Ovary (tissue), 9 donors: ENCODE measurements around the gene CAPZB. TPM values are rescaled to one million over a fixed set of nuclear protein-coding genes. Genes with fewer than 3 reads are reported as not detected.

Experiments used
- DNase-seq, 5 donors: peaks; one replicate each; pipeline ENCODE4 v3.0.0-alpha.2; 2019 to 2020
- H3K27ac ChIP-seq, 2 donors: fragments of 200-600 bp; one replicate each; pipeline versions ENCODE4 v1.5.1 to v1.8.0; 2019 to 2022
- H3K27me3 ChIP-seq: fragments of 200-600 bp; one replicate; pipeline ENCODE4 v1.8.0; 2022
- H3K36me3 ChIP-seq: fragments of 200-600 bp; sonication (generic); one replicate; pipeline ENCODE4 v1.5.1; 2019
- H3K4me1 ChIP-seq: one replicate; pipeline ENCODE4 v1.8.1; 2013; ENCODE audit warnings: mild to moderate bottlenecking, moderate library complexity; ENCODE audit not compliant: insufficient read depth
- H3K4me3 ChIP-seq: fragments of 200-600 bp; sonication (generic); one replicate; pipeline ENCODE4 v1.5.1; 2017
- H3K9me3 ChIP-seq, 2 donors: fragments of 200-600 bp in 1 of 2; sonication (generic) in 1 of 2; one replicate each; pipeline versions ENCODE4 v1.5.1 to v1.8.1; 2013 to 2019; ENCODE audit warnings: mild to moderate bottlenecking in 1 of 2, moderate library complexity in 1 of 2
- EP300 ChIP-seq: sonication (generic); formaldehyde crosslinking; IDR thresholded peaks from one replicate; pipeline ENCODE4 v1.6.1; 2017; ENCODE audit warnings: antibody characterized with exemption
- POLR2A ChIP-seq: fragments of 450-650 bp; IDR thresholded peaks from one replicate; pipeline ENCODE4 v1.6.1; 2017; ENCODE audit warnings: antibody characterized with exemption, mild to moderate bottlenecking, moderate library complexity
- WGBS, 3 donors: extraction: QIAGEN DNeasy Blood & Tissue Kit in 1 of 3; methylation state at CpG; one replicate each; pipeline versions ENCODE4 v1.1.5 to v1.1.7; 2013 to 2017; 5-methylcytosine and 5-hydroxymethylcytosine counted together
- intact Hi-C, 4 donors: fragments of 100-400 bp; cut with DNase I; formaldehyde crosslinking; loops; one replicate each; pipeline versions ENCODE4 v1.11.0 to v1.15.1; 2022 to 2023
- polyA plus RNA-seq, 2 donors: library from polyadenylated mRNA; stranded (reverse); fragments of 200-250 nt in 1 of 2; fragments of 350-450 nt in 1 of 2; fragmentation: Illumina TruSeq in 1 of 2; extraction: RNeasy Lipid Tissue Mini Kit (QIAGEN cat#74804) in 1 of 2; gene quantifications; one replicate each; pipeline ENCODE4 v1.2.3, GENCODE V29; 2013 to 2014
- total RNA-seq, 7 donors: library from RNA; depleted of rRNA in 2 of 7; stranded (reverse); fragments of >200 nt in 2 of 7; fragmentation: NEBNext Ultra II Directional in 3 of 7; extraction: Animal tissue kit (Norgen Biotek cat#: 25700) in 3 of 7; gene quantifications; one replicate each; pipeline versions ENCODE4 v1.1.0 to v1.2.4, GENCODE V29; 2016 to 2023
- TF ChIP-seq, protein P1 (sequence below), 3 donors: fragments of 450-650 bp in 2 of 3; fragments of 200-600 bp in 1 of 3; IDR thresholded peaks; one replicate each; pipeline versions ENCODE4 v1.5.1 to v1.8.0; 2016 to 2022; ENCODE audit warnings: antibody characterized with exemption in 3 of 3, mild to moderate bottlenecking in 1 of 3
- donor health status: DM: no; HTN: no; CAD: no; lungs with moderate emphysema.
- donor health status: DM: no; HTN: no; CAD: no.
- donor health status: Bipolar disorder and iron deficiency.
- donor health status: DM: yes; HTN: yes; CAD: no.
- donor health status: DM: no; HTN: no; CAD: no.
- donor health status: DM: yes; HTN: yes; CAD: no.

Gene CAPZB
- total and polyA plus RNA-seq, 9 donors: 85.0 to 391 (median 258) TPM

DNA sequence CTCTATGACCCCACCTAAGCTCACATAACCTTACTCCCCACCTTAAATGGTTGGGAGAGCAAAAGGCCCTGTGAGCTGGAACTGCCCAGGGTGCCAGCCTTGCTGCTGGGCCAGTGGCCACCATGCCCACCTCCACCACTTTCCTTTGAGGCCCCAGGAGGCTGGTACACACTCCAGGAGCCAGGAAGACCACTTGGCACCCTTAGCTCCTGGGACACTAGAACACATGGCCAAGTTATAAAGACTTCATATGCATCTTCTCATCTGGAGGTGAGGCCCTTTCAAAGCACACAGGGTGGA, 21.9 kb downstream of the CAPZB start:
- peaks cover 40% of the 10 kb centered on the region for H3K4me1 ChIP-seq
- no peaks in the 10 kb centered on the region for H3K9me3 ChIP-seq
- no peaks in the 10 kb centered on the region for H3K36me3 ChIP-seq
- DNase-seq: no peak
- H3K27ac ChIP-seq: peak overlapping the region in 1 of 2 donors; percentile 24
- intact Hi-C loops: no loop called here
- H3K27me3 ChIP-seq: no peaks in the 10 kb centered on the region
- no peak overlapping the region for H3K4me3 ChIP-seq
- TF ChIP-seq, protein P1, sequence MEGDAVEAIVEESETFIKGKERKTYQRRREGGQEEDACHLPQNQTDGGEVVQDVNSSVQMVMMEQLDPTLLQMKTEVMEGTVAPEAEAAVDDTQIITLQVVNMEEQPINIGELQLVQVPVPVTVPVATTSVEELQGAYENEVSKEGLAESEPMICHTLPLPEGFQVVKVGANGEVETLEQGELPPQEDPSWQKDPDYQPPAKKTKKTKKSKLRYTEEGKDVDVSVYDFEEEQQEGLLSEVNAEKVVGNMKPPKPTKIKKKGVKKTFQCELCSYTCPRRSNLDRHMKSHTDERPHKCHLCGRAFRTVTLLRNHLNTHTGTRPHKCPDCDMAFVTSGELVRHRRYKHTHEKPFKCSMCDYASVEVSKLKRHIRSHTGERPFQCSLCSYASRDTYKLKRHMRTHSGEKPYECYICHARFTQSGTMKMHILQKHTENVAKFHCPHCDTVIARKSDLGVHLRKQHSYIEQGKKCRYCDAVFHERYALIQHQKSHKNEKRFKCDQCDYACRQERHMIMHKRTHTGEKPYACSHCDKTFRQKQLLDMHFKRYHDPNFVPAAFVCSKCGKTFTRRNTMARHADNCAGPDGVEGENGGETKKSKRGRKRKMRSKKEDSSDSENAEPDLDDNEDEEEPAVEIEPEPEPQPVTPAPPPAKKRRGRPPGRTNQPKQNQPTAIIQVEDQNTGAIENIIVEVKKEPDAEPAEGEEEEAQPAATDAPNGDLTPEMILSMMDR (IDR thresholded peaks at IDR 0.05): no peak
- TF ChIP-seq POLR2A (no peak), EP300 (no peak)

DNA sequence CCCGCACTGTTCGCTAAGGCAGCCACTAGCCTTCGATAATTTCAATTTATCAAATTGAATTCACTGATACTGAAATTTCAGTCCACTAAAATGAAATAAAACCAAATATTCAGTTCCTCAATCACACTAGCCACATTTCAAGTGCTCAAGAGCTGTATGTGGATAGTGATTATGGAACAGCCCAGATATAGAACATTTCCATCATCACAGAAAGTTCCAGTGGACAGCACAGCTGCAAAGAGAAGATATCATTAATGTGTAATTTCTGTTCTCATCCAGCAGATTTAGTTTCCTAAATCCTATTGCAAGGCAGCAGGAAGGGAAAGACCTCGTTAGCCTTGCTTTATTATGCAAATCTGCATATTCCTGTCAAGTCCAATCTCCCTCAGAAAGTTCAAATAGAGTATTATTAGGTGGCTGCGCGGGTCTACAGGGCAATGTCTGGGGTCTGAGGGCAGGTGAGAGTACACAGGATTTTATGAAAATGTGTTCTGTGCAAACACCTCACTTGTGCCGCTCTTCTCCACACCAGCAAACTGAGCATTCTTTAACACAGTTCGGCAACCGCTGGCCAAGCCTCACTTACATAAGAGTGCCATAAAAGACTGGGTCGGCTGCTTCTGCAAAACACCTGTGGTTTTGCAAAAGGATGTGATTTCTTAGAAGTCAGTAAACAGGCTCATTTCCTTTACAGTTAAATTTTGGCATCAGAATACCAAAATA, 22.4 kb downstream of the CAPZB start:
- no peak for DNase-seq
- no peak overlapping the region for H3K4me3 ChIP-seq

DNA sequence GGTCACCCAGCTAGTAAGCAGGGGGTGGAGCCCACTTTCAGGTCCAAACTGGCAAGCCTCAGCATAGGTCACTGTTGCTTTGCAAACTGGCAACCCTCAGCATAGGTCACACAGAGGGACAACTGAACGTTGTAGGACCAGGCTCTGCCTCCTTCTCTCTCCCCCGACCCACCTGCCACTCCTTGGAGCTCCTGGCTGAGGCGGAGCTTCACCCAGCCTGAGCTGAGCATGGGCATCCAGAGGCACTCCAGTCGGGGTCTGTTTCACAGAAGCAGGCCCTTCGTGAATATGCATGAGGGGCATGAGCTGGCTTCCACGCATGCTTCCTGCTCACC, 24.2 kb downstream of the CAPZB start:
- no peak for DNase-seq
- TF ChIP-seq POLR2A: no peak
- TF ChIP-seq, protein P1 (IDR thresholded peaks at IDR 0.05): no peak
- TF ChIP-seq EP300: no peak
- Histone ChIP-seq H3K27ac (no peak overlapping the region), H3K4me3 (no peak overlapping the region), H3K9me3 (no peaks in the 10 kb centered on the region), H3K4me1 (peaks cover 38% of the 10 kb centered on the region), H3K27me3 (no peaks in the 10 kb centered on the region), H3K36me3 (no peaks in the 10 kb centered on the region)
- intact Hi-C loops: no loop called here
- 66 to 78% (median 71%) methylated on average over 6 of the region's 6 CpGs for WGBS, 3 donors

More for the DNA sequence above, 22.4 kb downstream of the CAPZB start:
- Histone ChIP-seq H3K9me3 (no peaks in the 10 kb centered on the region), H3K27me3 (no peaks in the 10 kb centered on the region), H3K27ac (peak overlapping the region in 1 of 2 donors; percentile 24), H3K4me1 (peaks cover 38% of the 10 kb centered on the region), H3K36me3 (no peaks in the 10 kb centered on the region)
- 37 to 44% (median 39%) methylated on average over 10 of the region's 10 CpGs for WGBS, 3 donors
- TF ChIP-seq EP300 (no peak), POLR2A (no peak)
- TF ChIP-seq, protein P1 (IDR thresholded peaks at IDR 0.05): no peak
- intact Hi-C loops: no loop called here

DNA sequence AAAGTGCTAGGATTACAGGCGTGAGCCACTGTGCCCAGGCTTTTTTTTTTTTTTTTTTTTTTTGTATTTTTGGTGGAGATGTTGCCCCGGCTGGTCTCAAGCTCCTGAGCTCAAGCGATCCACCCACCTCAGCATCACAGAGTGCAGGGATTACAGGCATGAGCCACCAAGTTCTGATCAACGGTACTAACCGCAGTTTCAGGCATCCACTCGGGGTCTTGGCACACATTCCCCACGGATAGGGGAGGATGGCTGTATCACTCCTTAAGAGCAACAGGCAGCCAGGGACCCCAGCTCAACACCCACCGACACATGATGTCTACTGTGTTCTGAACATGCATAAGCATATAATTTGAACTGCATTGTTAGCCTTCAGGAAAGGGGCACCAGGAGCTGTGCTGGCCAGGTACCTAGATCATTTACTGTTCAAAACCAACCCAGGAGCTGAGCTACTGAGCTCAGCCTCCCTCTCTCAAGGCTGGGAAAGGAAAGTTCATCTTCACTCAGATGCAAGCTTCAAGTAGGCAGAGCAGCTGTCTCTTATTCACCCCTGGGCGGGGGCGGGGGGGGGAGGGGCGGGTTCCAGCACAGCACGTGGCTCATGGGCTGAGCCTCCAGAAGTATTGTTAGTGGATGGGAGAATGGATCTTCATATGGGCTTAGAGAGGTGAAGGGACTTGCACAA, 24.7 kb downstream of the CAPZB start:
- no peak for DNase-seq
- intact Hi-C loops: no loop called here
- 58 to 79% (median 63%) methylated on average over 10 to 12 of the region's 12 CpGs for WGBS, 3 donors
- Histone ChIP-seq H3K27me3 (no peaks in the 10 kb centered on the region), H3K4me1 (peaks cover 36% of the 10 kb centered on the region), H3K27ac (no peak overlapping the region), H3K4me3 (no peak overlapping the region), H3K36me3 (no peaks in the 10 kb centered on the region), H3K9me3 (no peaks in the 10 kb centered on the region)
- TF ChIP-seq, protein P1 (IDR thresholded peaks at IDR 0.05): no peak
- TF ChIP-seq EP300 (no peak), POLR2A (no peak)
